NCI-H69 (cell line): Measurements from ENCODE around the gene SEL1L2.
"Not testable (repeated sequence)": the region's sequence is repeated elsewhere in the genome, so short reads cannot be mapped to it uniquely, and the experiment has no call there.

Experiments
- DNase-seq: peaks from one replicate; lab custom pipeline; 2025; lab: John Stamatoyannopoulos, UW

SEL1L2 gene

GRCh38 chr20:13990465-13990864, at the start of gene SEL1L2:
SEL1L2 (minus strand) TSS chr20:13990614; CDS start chr20:13990534, 80 bp downstream.
- peak; percentile 51 for DNase-seq

- DNase-seq: no peak
These were observed 46.2 kb upstream of the SEL1L2 start for GRCh38 chr20:14036567-14036966.

- no peak for DNase-seq
These were observed 42.9 kb upstream of the SEL1L2 start for GRCh38 chr20:14033310-14033709.

- DNase-seq: no peak
These were observed 40.6 kb upstream of the SEL1L2 start for GRCh38 chr20:14030991-14031390.

- DNase-seq: no peak
These were observed 22.3 kb upstream of the SEL1L2 start for GRCh38 chr20:14012671-14013070.

- DNase-seq: no peak
These were observed 18.8 kb upstream of the SEL1L2 start for GRCh38 chr20:14009208-14009607.

GRCh38 chr20:14005996-14006395, 15.6 kb upstream of the SEL1L2 start:
- no peak for DNase-seq

- DNase-seq: no peak
These were observed 10.5 kb upstream of the SEL1L2 start for GRCh38 chr20:14000917-14001316.

GRCh38 chr20:13996265-13996664, 5.9 kb upstream of the SEL1L2 start:
- peak; percentile 74 for DNase-seq

GRCh38 chr20:13995841-13996240, 5.4 kb upstream of the SEL1L2 start:
- peak; percentile 91 for DNase-seq

- peak; percentile 100 for DNase-seq
These were observed 4.8 kb upstream of the SEL1L2 start, which contains the start of gene MACROD2 for GRCh38 chr20:13995086-13995665. MACROD2 (plus strand) TSS chr20:13995516.

- not testable (repeated sequence) for DNase-seq
These were observed 1.5 kb upstream of the SEL1L2 start for GRCh38 chr20:13991955-13992354.

GRCh38 chr20:13991311-13991710, 897 bp upstream of the SEL1L2 start:
- DNase-seq: no peak

GRCh38 chr20:13984211-13984610, 6.2 kb downstream of the SEL1L2 start:
- DNase-seq: no peak

- DNase-seq: no peak
These were observed 29.9 kb downstream of the SEL1L2 start for GRCh38 chr20:13960525-13960924.

GRCh38 chr20:13960119-13960518, 30.3 kb downstream of the SEL1L2 start:
- DNase-seq: no peak

GRCh38 chr20:13953227-13953626, 37.2 kb downstream of the SEL1L2 start:
- DNase-seq: peak; percentile 56

GRCh38 chr20:13947719-13948118, 42.7 kb downstream of the SEL1L2 start:
- no peak for DNase-seq

GRCh38 chr20:13941031-13941430, 49.4 kb downstream of the SEL1L2 start:
- DNase-seq: no peak

GRCh38 chr20:13936781-13937576, 53.4 kb downstream of the SEL1L2 start:
- no peak for DNase-seq

- DNase-seq: no peak
These were observed 55.2 kb downstream of the SEL1L2 start for GRCh38 chr20:13934992-13935894.

- DNase-seq: no peak
These were observed 60.1 kb downstream of the SEL1L2 start for GRCh38 chr20:13930281-13930680.
